Kidney epithelial cell (primary cell): ENCODE data around the gene TINCR. TPM values are rescaled to one million over a fixed set of nuclear protein-coding genes. Genes with fewer than 3 reads are reported as not detected.

Experiments
- DNase-seq: peaks from one replicate; pipeline ENCODE4 v3.0.0-alpha.2; 2010; ENCODE audit warnings: low read depth
- H3K27me3 ChIP-seq: 2 replicates; pipeline ENCODE4 v1.6.0; 2011; ENCODE audit warnings: low read length; ENCODE audit not compliant: control insufficient read depth, insufficient read depth
- H3K36me3 ChIP-seq: 2 replicates; pipeline ENCODE4 v1.5.1; 2011; ENCODE audit warnings: low read length; ENCODE audit not compliant: control insufficient read depth, insufficient read depth
- H3K4me3 ChIP-seq: 2 replicates; pipeline ENCODE4 v1.5.1; 2011; ENCODE audit warnings: low read depth, mild to moderate bottlenecking, control low read depth, low read length
- CTCF ChIP-seq: IDR thresholded peaks from 2 replicates; pipeline ENCODE4 v1.5.1; 2011; ENCODE audit warnings: mild to moderate bottlenecking, moderate library complexity, low read length, control low read depth, inconsistent platforms; ENCODE audit not compliant: insufficient read depth, poor library complexity, severe bottlenecking
- total RNA-seq: library from RNA; depleted of rRNA; stranded (reverse); fragments of >200 nt; gene quantifications from 2 replicates; pipeline ENCODE4 v1.2.3, GENCODE V29; 2015

The TINCR gene
- total RNA-seq, 1 donor from 2014 or later: 1.0 TPM

- Histone ChIP-seq H3K27me3 (no peaks in the 10 kb centered on the region), H3K36me3 (peaks cover 2% of the 10 kb centered on the region), H3K4me3 (no peak overlapping the region)
- no peak for DNase-seq
- no peak for TF ChIP-seq CTCF
Observed at GRCh38 chr19:5608291-5608690, 40.5 kb upstream of the TINCR start.

GRCh38 chr19:5607318-5608275, 39.8 kb upstream of the TINCR start:
- H3K4me3 ChIP-seq: no peak overlapping the region
- no peak for DNase-seq
- TF ChIP-seq CTCF: no peak
- H3K36me3 ChIP-seq: peaks cover 2% of the 10 kb centered on the region
- H3K27me3 ChIP-seq: no peaks in the 10 kb centered on the region

GRCh38 chr19:5605362-5605761, 37.6 kb upstream of the TINCR start:
- H3K4me3 ChIP-seq: no peak overlapping the region
- H3K27me3 ChIP-seq: no peaks in the 10 kb centered on the region
- no peak for TF ChIP-seq CTCF
- no peak for DNase-seq
- H3K36me3 ChIP-seq: peaks cover 2% of the 10 kb centered on the region

- H3K4me3 ChIP-seq: no peak overlapping the region
Observed at GRCh38 chr19:5603626-5604025, 35.9 kb upstream of the TINCR start.

GRCh38 chr19:5600797-5601196, 33.0 kb upstream of the TINCR start:
- peaks cover 4% of the 10 kb centered on the region for H3K36me3 ChIP-seq
- H3K27me3 ChIP-seq: no peaks in the 10 kb centered on the region
- no peak for DNase-seq
- TF ChIP-seq CTCF: no peak
- no peak overlapping the region for H3K4me3 ChIP-seq

More at GRCh38 chr19:5603626-5604025, 35.9 kb upstream of the TINCR start:
- no peak for TF ChIP-seq CTCF
- peaks cover 4% of the 10 kb centered on the region for H3K36me3 ChIP-seq
- no peaks in the 10 kb centered on the region for H3K27me3 ChIP-seq
- DNase-seq: no peak
